Naive B cell (primary cell): ENCODE measurements around the gene LPCAT1. TPM values are rescaled to one million over a fixed set of nuclear protein-coding genes. Genes with fewer than 3 reads are reported as not detected.

Experiments
- ATAC-seq, 2 donors: fragments of 150-1000 bp; cut with Tn5 transposase; 2 replicates each; pipeline ENCODE4 v1.10.0; 2021; ENCODE audit warnings: low read depth in 2 of 2, mild to moderate bottlenecking in 2 of 2, moderate library complexity in 2 of 2
- DNase-seq: peaks from one replicate; pipeline ENCODE4 v3.0.0; 2022
- H3K27ac Mint-ChIP-seq, 6 donors: one replicate each; pipeline ENCODE4 v1.8.0; 2020 to 2022; ENCODE audit warnings: mild to moderate bottlenecking in 6 of 6, mixed read lengths in 6 of 6, moderate library complexity in 5 of 6, inconsistent platforms in 2 of 6
- H3K27me3 Mint-ChIP-seq, 3 donors: one replicate each; pipeline ENCODE4 v1.8.0; 2021 to 2022; ENCODE audit warnings: mixed read lengths in 3 of 3, mild to moderate bottlenecking in 1 of 3
- H3K36me3 Mint-ChIP-seq, 2 donors: one replicate each; pipeline ENCODE4 v1.8.0; 2020 to 2022; ENCODE audit warnings: mixed read lengths in 2 of 2, inconsistent platforms in 1 of 2, mild to moderate bottlenecking in 1 of 2
- H3K4me1 Mint-ChIP-seq, 3 donors: one replicate each; pipeline ENCODE4 v1.8.0; 2020 to 2022; ENCODE audit warnings: mixed read lengths in 3 of 3, inconsistent platforms in 1 of 3, mild to moderate bottlenecking in 1 of 3, moderate library complexity in 1 of 3
- H3K4me3 Mint-ChIP-seq, 8 donors: one replicate each; pipeline ENCODE4 v1.8.0; 2020 to 2022; ENCODE audit warnings: mild to moderate bottlenecking in 8 of 8, mixed read lengths in 8 of 8, moderate library complexity in 8 of 8, inconsistent platforms in 2 of 8
- H3K9me3 Mint-ChIP-seq, 7 donors: one replicate each; pipeline ENCODE4 v1.8.0; 2020 to 2022; ENCODE audit warnings: mixed read lengths in 7 of 7, mild to moderate bottlenecking in 5 of 7, inconsistent platforms in 2 of 7, moderate library complexity in 1 of 7
- polyA plus RNA-seq, 6 donors: library from polyadenylated mRNA; unstranded; fragments of 300-500 nt; fragmentation: Illumina TruSeq; gene quantifications; one replicate each; pipeline ENCODE4 v1.2.3, GENCODE V29; 2021; ENCODE audit warnings: low read depth in 6 of 6

Gene LPCAT1
- polyA plus RNA-seq, 6 donors from 2014 or later, result 19.5 to 63.3 (median 52.7) TPM

DNA sequence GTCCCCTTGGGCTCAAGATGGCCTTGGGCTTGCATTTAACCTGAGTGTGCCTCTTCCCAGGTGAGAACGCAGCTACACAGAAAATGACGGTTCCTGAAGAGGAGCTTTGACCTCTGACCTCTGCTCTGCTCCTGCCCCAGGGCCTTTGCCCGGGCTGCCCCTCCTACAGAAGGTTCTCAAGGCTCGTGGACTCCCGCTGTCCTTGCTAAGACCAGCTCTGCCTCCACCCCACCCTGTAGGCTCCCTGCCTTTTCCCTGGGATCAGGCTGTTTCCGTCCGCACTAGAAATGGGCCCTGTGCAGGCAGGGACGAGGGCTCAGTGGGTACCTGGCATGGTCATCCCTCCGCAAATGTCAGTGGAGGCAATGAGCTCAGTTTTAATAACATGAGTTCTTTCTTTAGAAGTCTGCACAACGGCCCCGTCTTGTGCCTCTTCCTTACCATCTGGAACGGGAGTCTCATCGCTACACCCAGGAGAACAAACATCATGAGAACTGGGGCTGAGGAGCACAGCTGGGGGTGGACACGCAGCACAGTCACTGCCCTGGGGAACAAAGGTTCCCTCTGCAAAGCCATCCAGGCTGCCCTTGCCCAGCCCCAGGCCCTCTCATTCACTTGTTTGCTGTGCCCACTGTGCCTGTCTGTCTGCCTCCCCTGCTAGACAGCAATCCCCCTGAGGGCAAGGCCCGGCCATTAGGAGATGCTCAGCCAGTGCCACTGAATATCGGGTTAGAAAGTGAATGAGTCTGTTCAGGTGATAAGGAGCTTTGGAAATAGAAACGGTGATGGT, 26.7 kb upstream of the LPCAT1 start:
- H3K4me1 Mint-ChIP-seq, result peaks cover 4 to 7% (median 6%) of the 10 kb centered on the region in 3 donors
- no peak overlapping the region for H3K27ac Mint-ChIP-seq
- peaks cover 0 to 3% (median 0%) of the 10 kb centered on the region in 7 donors for H3K9me3 Mint-ChIP-seq
- peaks cover 0 to 3% of the 10 kb centered on the region in 2 donors for H3K36me3 Mint-ChIP-seq
- H3K27me3 Mint-ChIP-seq, result peaks cover 0 to 9% (median 0%) of the 10 kb centered on the region in 3 donors
- ATAC-seq, result no peak
- no peak overlapping the region for H3K4me3 Mint-ChIP-seq
- DNase-seq, result no peak

DNA sequence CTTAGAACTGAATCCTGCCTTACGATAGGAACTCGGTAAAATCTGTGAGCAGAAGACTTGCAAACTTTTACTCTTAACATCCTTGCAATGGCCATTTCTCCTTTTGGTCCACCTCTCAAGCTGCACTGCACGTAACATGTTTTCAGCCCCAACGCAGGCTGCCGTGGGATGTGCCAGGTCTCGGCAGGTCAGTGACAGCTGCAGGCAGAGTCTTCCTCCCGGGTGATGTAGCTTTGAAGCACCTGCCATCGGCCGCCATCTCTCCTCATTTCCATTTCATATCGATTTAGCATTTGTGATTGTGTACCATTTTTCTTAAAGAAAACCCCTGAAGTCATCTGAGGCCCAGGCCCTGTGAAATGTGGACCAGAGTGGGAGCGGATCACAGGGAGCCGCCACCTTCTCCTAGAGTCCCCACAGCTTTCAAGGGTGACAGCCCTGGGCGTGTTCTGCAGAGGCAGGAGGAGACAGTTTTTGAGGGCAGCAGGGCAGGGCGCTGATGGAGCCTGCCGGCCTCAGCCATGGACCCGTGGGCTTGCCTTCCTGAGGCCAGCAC, 25.8 kb upstream of the LPCAT1 start:
- Mint-ChIP-seq H3K27me3 (peaks cover 0 to 9% (median 0%) of the 10 kb centered on the region in 3 donors), H3K4me3 (no peak overlapping the region), H3K4me1 (peaks cover 9 to 13% (median 11%) of the 10 kb centered on the region in 3 donors), H3K27ac (no peak overlapping the region), H3K9me3 (peaks cover 0 to 4% (median 0%) of the 10 kb centered on the region in 7 donors), H3K36me3 (peaks cover 0 to 3% of the 10 kb centered on the region in 2 donors)
- DNase-seq (no peak), ATAC-seq (no peak)

DNA sequence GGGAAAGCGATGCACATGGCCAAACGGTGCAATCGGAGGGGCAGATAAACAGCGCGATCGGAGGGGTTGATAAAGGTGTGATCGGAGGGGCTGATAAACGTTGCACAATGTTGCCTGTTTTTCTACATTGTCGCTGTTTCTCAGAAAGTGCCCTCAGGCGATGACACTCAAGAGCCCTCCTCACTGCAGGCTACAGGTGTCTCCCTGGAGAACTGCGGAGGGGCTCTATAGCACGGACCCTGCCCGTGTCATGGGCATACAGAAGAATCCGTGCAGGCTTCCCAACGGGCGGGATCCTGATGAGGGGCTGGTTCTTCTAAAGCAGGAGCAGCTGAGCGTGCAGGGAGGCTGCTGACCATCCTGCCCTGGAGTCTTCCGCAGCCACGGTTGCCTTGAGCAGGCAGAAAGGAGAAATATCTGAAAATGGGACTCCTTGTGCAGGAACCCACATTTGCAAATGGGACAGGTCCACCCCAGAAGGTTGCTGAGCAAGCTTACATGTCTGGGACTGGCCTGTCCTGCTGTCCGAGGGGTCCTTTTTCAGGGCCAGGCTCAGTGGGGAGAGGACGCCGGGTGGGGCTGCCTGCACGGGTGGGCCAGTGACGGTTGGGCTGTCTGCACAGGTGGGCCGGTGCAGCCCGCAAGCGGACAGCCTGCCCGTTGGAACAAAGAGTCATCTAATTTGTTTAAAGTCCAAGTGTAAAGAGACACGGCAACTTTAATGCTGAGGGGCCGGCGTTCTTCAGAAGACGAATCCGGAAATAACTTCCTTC, 25.1 kb upstream of the LPCAT1 start:
- DNase-seq, result no peak
- Mint-ChIP-seq H3K27ac (peak overlapping the region in 1 of 6 donors; percentile 71), H3K4me3 (no peak overlapping the region), H3K9me3 (peaks cover 0 to 4% (median 0%) of the 10 kb centered on the region in 7 donors), H3K36me3 (peaks cover 0 to 3% of the 10 kb centered on the region in 2 donors), H3K27me3 (peaks cover 0 to 2% (median 0%) of the 10 kb centered on the region in 3 donors), H3K4me1 (peaks cover 9 to 13% (median 11%) of the 10 kb centered on the region in 3 donors)
- no peak for ATAC-seq

DNA sequence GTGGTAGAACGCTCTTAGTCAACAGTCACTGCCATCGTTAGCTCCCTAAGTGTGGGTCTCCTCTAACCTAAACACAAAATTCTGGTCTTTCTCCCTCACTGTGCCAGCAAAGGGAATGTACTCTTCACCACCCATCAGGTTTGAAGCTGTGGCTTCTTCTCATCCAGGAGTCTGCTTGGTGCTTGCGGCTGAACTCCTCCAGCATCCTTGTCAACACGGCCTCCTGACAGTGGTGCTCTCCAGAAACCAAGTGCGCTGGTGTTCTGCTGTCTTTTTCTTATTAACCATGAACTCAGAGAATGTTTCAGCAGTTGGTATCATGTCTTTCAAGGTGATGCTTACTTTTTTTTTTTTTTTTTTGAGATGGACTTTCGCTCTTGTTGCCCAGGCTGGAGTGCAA, 23.9 kb upstream of the LPCAT1 start:
- H3K27ac Mint-ChIP-seq, result peak overlapping the region in 1 of 6 donors; percentile 14
- no peaks in the 10 kb centered on the region for H3K27me3 Mint-ChIP-seq
- peaks cover 9 to 13% (median 11%) of the 10 kb centered on the region in 3 donors for H3K4me1 Mint-ChIP-seq
- H3K36me3 Mint-ChIP-seq, result peaks cover 0 to 3% of the 10 kb centered on the region in 2 donors
- no peak overlapping the region for H3K4me3 Mint-ChIP-seq
- no peak for DNase-seq
- peaks cover 0 to 4% (median 0%) of the 10 kb centered on the region in 7 donors for H3K9me3 Mint-ChIP-seq
- no peak for ATAC-seq

DNA sequence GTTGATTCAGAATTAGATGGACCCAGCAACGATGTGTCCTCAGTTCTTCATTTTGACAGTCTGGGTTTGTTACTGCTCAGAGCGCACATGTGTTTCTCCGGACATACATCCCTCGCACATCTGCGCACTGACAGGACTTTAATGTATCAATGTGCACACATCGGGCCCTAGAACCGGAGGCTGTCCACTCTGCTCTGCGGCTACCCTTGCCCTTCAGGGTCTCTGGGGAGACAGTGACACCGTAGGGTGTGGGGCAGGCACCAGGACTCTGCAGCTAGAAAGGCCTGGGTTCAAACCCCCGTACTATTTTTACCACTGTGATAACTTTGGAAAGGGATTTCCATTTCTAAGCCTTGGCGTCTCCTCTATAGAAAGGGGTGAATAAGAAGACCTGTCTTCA, 23.5 kb upstream of the LPCAT1 start:
- DNase-seq, result no peak
- H3K36me3 Mint-ChIP-seq, result peaks cover 0 to 3% of the 10 kb centered on the region in 2 donors
- H3K4me3 Mint-ChIP-seq, result no peak overlapping the region
- peak overlapping the region in 1 of 6 donors; percentile 21 for H3K27ac Mint-ChIP-seq
- ATAC-seq, result no peak
- peaks cover 9 to 13% (median 11%) of the 10 kb centered on the region in 3 donors for H3K4me1 Mint-ChIP-seq
- H3K9me3 Mint-ChIP-seq, result peaks cover 0 to 4% (median 0%) of the 10 kb centered on the region in 7 donors
- no peaks in the 10 kb centered on the region for H3K27me3 Mint-ChIP-seq

DNA sequence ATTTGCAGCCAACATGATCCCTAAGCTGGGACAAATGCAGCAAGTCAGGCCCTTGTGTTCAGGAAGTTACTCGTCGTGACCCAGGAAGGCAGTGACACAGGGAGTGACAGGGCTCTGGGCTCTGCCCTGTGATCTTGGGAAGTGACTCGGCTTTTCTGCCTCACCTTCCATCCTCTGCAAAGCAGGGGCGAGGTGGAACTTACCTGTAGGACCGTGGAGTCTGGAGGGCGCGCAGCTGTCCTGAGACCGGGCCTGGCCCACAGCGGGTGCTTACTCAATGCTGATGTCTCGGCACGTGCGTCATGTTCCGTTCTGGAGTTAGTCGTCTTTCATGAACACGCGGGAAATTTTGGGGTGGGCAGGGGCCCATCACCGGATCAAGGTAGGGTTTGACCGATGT, 22.8 kb upstream of the LPCAT1 start:
- DNase-seq (no peak), ATAC-seq (no peak)
- Mint-ChIP-seq H3K36me3 (peaks cover 0 to 3% of the 10 kb centered on the region in 2 donors), H3K9me3 (peaks cover 0 to 4% (median 0%) of the 10 kb centered on the region in 7 donors), H3K27me3 (no peaks in the 10 kb centered on the region), H3K27ac (no peak overlapping the region), H3K4me3 (no peak overlapping the region), H3K4me1 (peaks cover 9 to 13% (median 11%) of the 10 kb centered on the region in 3 donors)

DNA sequence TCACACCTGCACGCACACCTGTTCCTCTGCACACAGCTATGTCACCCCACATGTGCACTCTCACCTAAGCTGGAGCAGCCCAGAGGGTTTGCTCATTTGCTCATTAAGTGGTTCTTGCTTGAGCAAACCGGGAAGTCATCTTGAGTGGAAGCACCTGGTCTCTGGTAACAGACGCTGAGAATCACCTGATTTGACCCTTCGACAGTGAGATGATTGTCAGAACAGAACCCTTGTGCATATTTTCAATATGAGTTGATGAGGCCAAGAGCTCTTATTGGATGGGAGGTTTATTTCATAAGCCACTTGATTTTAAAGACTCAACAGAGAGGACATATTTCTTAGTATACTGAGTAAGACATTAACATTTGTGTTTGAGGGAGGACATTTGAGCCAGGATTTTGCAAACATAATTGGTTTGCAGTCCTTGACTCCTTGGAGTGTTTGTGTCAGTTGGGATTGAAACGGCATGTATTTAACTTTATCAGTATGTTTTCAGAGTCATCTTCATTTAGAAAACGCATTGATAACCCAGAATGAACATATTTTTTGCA, 22.1 kb upstream of the LPCAT1 start:
- Mint-ChIP-seq H3K4me1 (peaks cover 9 to 13% (median 11%) of the 10 kb centered on the region in 3 donors), H3K9me3 (peaks cover 0 to 4% (median 0%) of the 10 kb centered on the region in 7 donors), H3K36me3 (peaks cover 0 to 3% of the 10 kb centered on the region in 2 donors), H3K27me3 (no peaks in the 10 kb centered on the region), H3K27ac (peak overlapping the region in 1 of 6 donors; percentile 84), H3K4me3 (no peak overlapping the region)
- DNase-seq, result no peak
- peak; percentile 64 to 83 for ATAC-seq

DNA sequence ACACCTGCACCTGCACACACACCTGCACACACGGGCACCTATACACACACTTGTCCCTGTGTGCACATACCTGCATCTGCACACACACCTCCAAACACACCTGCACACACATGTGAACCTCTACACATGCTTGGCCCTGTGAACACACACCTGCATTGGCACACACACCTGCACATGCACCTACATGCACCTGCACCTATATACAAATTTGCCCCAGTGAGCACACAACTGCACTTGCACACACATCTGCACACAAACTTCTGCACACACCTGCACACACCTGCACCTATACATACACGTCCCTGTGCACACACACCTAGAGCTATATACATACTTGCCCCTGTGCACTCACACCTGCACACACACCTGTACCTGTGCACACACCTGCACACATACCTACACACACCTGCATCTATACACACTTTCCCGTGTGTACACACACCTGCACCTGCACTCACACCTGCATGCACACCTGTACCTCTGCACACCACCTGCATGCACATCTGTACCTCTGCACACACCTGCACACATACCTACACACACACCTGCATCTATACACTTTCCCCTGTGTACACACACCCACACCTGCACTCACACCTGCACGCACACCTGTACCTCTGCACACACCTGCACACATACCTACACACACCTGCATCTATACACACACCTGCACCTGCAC, 21.5 kb upstream of the LPCAT1 start:
- Mint-ChIP-seq H3K27me3 (no peaks in the 10 kb centered on the region), H3K27ac (peak overlapping the region in 1 of 6 donors; percentile 84), H3K4me1 (peaks cover 9 to 13% (median 11%) of the 10 kb centered on the region in 3 donors), H3K36me3 (peaks cover 0 to 3% of the 10 kb centered on the region in 2 donors), H3K4me3 (no peak overlapping the region), H3K9me3 (peaks cover 0 to 4% (median 0%) of the 10 kb centered on the region in 7 donors)
- DNase-seq, result no peak
- no peak for ATAC-seq

DNA sequence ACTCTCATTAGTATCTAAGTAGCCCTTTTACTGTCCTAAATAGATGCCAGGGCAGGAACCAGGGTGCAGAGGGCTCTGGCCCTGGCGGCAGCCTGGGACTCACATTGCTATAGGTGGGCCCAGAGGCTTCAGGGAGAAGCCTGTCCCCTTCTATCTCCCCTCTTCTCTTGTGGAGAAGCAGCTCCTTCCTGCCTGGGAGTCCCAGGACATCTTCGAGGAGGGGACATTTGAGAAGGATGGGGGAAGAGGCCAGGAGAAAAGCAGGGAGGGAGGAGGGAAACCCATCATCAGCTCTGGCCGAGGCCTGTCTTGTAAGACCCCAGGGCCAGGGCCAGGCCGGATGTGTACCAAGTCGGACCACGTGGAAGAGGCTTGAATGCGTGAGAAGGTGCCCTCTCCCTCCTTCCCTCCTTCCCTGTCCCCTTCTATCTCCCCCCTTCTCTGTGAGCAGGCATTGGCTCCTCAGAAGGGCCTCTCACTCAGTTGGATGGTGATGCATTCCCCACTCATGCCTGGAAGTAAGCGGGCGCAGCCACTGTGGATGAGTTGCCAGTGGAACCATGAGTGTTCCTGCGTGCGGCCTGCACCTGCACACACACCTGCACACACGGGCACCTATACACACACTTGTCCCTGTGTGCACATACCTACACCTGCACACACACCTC, 20.7 kb upstream of the LPCAT1 start:
- DNase-seq (no peak), ATAC-seq (no peak)
- Mint-ChIP-seq H3K27ac (no peak overlapping the region), H3K9me3 (peaks cover 0 to 4% (median 0%) of the 10 kb centered on the region in 7 donors), H3K36me3 (peaks cover 0 to 3% of the 10 kb centered on the region in 2 donors), H3K4me3 (no peak overlapping the region), H3K27me3 (no peaks in the 10 kb centered on the region), H3K4me1 (peaks cover 9 to 13% (median 11%) of the 10 kb centered on the region in 3 donors)

DNA sequence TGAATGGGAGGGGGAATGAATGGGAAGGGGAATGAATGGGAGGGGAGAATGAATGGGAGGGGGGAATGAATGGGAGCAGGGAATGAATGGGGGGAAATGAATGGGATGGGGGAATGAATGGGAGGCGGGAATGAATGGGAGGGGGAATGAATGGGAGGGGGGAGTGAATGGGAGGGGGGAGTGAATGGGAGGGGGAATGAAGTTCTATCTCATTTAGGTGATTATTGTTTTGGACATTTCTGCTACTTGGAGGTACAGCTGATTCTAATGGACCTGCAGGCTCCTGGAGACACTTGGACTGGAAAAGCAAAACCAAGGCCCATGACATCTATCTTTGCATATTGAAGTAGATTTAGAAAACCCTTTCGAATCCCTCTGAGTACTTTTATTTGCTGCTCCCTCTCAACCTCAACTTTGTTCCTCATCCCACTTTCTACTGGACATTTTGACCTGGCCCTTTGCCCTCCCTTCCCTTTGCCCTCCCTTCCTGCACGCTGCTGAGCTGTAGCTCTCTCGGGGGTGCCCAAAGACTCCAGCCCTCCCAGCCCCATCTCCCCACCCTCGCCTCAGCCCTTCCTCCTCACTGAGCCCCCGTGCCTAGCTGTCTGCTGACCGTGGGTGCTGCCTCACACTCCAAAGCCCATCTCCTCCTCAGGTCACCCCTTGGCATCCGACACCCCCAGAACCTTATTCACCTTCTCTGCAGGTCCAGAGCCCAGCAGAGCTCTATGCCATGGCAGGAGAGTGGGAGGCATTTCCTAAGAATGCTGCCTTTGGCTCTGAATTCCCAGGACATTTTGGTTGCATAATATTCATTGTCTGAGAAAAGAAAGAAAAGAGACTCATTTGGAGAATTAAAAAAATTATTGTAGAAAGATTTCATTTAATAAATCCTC, 19.9 kb upstream of the LPCAT1 start:
- Mint-ChIP-seq H3K4me3 (no peak overlapping the region), H3K27ac (no peak overlapping the region), H3K36me3 (peaks cover 0 to 3% of the 10 kb centered on the region in 2 donors), H3K27me3 (no peaks in the 10 kb centered on the region), H3K9me3 (peaks cover 0 to 4% (median 0%) of the 10 kb centered on the region in 7 donors), H3K4me1 (peaks cover 11 to 13% (median 12%) of the 10 kb centered on the region in 3 donors)
- ATAC-seq, result no peak
- DNase-seq, result no peak

DNA sequence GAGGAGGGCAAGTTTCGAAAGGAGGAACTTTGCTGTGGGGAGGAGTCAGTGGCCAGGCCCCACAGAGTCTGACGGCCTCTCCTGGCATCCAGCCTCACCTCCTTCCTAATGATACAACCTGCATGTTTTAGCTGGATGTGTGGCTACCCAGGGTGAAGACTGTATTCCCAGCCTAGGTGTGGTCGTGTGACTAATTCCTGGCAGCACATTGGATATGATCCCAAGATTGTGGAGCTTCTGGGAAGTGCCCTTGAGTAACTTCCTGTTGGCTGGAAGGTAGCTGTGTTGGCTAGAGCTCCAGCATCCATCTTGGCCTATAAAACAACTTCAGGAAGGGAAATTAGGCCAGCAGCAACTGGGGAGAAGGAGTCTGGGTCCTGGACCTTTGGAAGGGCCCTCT, 19.0 kb upstream of the LPCAT1 start:
- Mint-ChIP-seq H3K36me3 (no peaks in the 10 kb centered on the region), H3K9me3 (peaks cover 0 to 4% (median 0%) of the 10 kb centered on the region in 7 donors), H3K4me3 (no peak overlapping the region), H3K27ac (no peak overlapping the region), H3K27me3 (no peaks in the 10 kb centered on the region), H3K4me1 (peaks cover 13 to 17% (median 15%) of the 10 kb centered on the region in 3 donors)
- no peak for ATAC-seq
- no peak for DNase-seq
